H1 (cell line): Measurements from ENCODE around the gene MGLL. TPM values are rescaled to one million over a fixed set of nuclear protein-coding genes. Genes with fewer than 3 reads are reported as not detected.

Experiments used
- BRCA1 ChIP-seq: IDR thresholded peaks from 2 replicates; pipeline ENCODE4 v1.6.1; 2012; ENCODE audit warnings: low read depth, low read length, improper control_type of control experiment
- CBX5 ChIP-seq: fragments of 300-800, 300-1000 bp; sonication (generic); IDR thresholded peaks from 2 replicates; pipeline ENCODE4 v1.7.1; 2016; ENCODE audit warnings: antibody characterized with exemption, low read length, low read depth
- EZH2 ChIP-seq: fragments of 200-600 bp; sonication (generic); IDR thresholded peaks from 2 replicates; pipeline ENCODE4 v1.7.1; 2012; ENCODE audit warnings: low read depth, mild to moderate bottlenecking, moderate library complexity, low read length, inconsistent platforms; ENCODE audit not compliant: severe bottlenecking
- HDAC6 ChIP-seq: IDR thresholded peaks from one replicate; pipeline ENCODE4 v1.7.1; 2012; ENCODE audit warnings: low read depth, mild to moderate bottlenecking, inconsistent platforms, low read length, moderate library complexity
- POLR2AphosphoS5 ChIP-seq: IDR thresholded peaks from 2 replicates; pipeline ENCODE4 v1.6.1; 2011; ENCODE audit warnings: low read depth, low read length
- SP1 ChIP-seq: IDR thresholded peaks from 2 replicates; pipeline ENCODE4 v1.6.1; 2011; ENCODE audit warnings: low read depth, low read length
- SRF ChIP-seq: IDR thresholded peaks from 2 replicates; pipeline ENCODE4 v1.6.1; 2011; ENCODE audit warnings: mild to moderate bottlenecking, low read depth, low read length, moderate library complexity
- USF2 ChIP-seq: IDR thresholded peaks from 2 replicates; pipeline ENCODE4 v1.6.1; 2011; ENCODE audit warnings: low read length, improper control_type of control experiment
- YY1 ChIP-seq: IDR thresholded peaks from 2 replicates; pipeline ENCODE4 v1.6.1; 2011; ENCODE audit warnings: low read depth, mild to moderate bottlenecking, low read length
- polyA plus RNA-seq, 7 experiments: library from polyadenylated mRNA; depleted of rRNA in 3 of 7; stranded (reverse) in 5 of 7; unstranded in 2 of 7; fragments of >200 nt in 5 of 7; fragments of 200-250 nt in 2 of 7; gene quantifications; 1 replicate in 5 of 7; 2 replicates in 1 of 7; 4 replicates in 1 of 7; pipeline versions ENCODE4 v1.2.1 to v1.2.3, GENCODE V29; 2011 to 2013; ENCODE audit warnings: missing spikeins in 2 of 7, mixed read lengths in 2 of 7
- total RNA-seq: library from RNA; stranded (reverse); fragmentation: NEBNext Ultra II Directional; extraction: Animal tissue kit (Norgen Biotek cat#: 25700); gene quantifications from 2 replicates; pipeline ENCODE4 v1.2.1, GENCODE V29; 2021
- TF ChIP-seq, protein P1 (sequence below): fragments of 300-600 bp; sonication (generic); IDR thresholded peaks from 2 replicates; pipeline ENCODE4 v1.7.1; 2012; ENCODE audit warnings: low read length, moderate library complexity, mild to moderate bottlenecking, inconsistent platforms; ENCODE audit not compliant: insufficient replicate concordance

The MGLL gene
- total and polyA plus RNA-seq, 2 of the 8 experiments (the other 6 are each of a cell fraction or from before 2014, with no cell fraction given): 0.05 to 0.34 TPM

DNA sequence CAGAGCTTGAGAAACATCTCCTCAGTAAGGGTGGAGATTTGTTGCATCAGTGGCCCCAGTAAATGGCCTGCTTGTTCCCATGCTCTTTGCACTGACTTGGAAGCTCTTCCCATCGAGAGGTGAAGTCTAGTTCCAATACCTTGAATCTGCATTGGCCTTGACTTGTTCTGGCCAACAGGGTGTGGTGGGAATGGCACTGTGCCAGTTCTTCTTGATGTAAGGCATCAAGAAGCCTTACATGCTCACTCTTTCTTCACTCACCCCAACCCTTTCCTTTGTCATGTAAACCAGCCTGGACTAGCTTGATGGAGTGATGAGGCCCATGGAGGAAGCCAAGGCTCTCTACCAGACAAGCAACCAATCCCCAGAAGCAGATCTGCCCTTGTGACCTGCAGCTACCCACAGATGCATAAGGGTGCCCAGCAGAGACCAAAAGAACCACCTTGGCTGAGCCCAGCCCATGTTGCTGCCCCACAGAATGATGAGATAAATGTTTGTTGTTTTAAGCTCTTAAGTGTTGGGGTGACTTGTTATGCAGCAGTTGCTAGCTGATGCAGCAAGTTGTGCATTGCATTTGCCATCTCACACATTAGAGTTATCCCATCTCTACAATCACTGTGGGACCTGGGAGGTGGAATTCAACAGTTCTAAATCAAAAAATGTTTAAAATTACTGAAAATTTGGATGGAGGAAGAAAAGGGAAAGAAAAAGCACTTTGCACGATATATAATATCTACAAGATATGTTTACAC, 11.1 kb upstream of the MGLL start (continued):
- TF ChIP-seq, protein P1, sequence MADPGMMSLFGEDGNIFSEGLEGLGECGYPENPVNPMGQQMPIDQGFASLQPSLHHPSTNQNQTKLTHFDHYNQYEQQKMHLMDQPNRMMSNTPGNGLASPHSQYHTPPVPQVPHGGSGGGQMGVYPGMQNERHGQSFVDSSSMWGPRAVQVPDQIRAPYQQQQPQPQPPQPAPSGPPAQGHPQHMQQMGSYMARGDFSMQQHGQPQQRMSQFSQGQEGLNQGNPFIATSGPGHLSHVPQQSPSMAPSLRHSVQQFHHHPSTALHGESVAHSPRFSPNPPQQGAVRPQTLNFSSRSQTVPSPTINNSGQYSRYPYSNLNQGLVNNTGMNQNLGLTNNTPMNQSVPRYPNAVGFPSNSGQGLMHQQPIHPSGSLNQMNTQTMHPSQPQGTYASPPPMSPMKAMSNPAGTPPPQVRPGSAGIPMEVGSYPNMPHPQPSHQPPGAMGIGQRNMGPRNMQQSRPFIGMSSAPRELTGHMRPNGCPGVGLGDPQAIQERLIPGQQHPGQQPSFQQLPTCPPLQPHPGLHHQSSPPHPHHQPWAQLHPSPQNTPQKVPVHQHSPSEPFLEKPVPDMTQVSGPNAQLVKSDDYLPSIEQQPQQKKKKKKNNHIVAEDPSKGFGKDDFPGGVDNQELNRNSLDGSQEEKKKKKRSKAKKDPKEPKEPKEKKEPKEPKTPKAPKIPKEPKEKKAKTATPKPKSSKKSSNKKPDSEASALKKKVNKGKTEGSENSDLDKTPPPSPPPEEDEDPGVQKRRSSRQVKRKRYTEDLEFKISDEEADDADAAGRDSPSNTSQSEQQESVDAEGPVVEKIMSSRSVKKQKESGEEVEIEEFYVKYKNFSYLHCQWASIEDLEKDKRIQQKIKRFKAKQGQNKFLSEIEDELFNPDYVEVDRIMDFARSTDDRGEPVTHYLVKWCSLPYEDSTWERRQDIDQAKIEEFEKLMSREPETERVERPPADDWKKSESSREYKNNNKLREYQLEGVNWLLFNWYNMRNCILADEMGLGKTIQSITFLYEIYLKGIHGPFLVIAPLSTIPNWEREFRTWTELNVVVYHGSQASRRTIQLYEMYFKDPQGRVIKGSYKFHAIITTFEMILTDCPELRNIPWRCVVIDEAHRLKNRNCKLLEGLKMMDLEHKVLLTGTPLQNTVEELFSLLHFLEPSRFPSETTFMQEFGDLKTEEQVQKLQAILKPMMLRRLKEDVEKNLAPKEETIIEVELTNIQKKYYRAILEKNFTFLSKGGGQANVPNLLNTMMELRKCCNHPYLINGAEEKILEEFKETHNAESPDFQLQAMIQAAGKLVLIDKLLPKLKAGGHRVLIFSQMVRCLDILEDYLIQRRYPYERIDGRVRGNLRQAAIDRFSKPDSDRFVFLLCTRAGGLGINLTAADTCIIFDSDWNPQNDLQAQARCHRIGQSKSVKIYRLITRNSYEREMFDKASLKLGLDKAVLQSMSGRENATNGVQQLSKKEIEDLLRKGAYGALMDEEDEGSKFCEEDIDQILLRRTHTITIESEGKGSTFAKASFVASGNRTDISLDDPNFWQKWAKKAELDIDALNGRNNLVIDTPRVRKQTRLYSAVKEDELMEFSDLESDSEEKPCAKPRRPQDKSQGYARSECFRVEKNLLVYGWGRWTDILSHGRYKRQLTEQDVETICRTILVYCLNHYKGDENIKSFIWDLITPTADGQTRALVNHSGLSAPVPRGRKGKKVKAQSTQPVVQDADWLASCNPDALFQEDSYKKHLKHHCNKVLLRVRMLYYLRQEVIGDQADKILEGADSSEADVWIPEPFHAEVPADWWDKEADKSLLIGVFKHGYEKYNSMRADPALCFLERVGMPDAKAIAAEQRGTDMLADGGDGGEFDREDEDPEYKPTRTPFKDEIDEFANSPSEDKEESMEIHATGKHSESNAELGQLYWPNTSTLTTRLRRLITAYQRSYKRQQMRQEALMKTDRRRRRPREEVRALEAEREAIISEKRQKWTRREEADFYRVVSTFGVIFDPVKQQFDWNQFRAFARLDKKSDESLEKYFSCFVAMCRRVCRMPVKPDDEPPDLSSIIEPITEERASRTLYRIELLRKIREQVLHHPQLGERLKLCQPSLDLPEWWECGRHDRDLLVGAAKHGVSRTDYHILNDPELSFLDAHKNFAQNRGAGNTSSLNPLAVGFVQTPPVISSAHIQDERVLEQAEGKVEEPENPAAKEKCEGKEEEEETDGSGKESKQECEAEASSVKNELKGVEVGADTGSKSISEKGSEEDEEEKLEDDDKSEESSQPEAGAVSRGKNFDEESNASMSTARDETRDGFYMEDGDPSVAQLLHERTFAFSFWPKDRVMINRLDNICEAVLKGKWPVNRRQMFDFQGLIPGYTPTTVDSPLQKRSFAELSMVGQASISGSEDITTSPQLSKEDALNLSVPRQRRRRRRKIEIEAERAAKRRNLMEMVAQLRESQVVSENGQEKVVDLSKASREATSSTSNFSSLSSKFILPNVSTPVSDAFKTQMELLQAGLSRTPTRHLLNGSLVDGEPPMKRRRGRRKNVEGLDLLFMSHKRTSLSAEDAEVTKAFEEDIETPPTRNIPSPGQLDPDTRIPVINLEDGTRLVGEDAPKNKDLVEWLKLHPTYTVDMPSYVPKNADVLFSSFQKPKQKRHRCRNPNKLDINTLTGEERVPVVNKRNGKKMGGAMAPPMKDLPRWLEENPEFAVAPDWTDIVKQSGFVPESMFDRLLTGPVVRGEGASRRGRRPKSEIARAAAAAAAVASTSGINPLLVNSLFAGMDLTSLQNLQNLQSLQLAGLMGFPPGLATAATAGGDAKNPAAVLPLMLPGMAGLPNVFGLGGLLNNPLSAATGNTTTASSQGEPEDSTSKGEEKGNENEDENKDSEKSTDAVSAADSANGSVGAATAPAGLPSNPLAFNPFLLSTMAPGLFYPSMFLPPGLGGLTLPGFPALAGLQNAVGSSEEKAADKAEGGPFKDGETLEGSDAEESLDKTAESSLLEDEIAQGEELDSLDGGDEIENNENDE: no peak
- TF ChIP-seq YY1: no peak
- no peak for TF ChIP-seq SP1
- TF ChIP-seq SRF: no peak
- TF ChIP-seq POLR2AphosphoS5: no peak
- no peak for TF ChIP-seq HDAC6
- no peak for TF ChIP-seq CBX5
- no peak for TF ChIP-seq BRCA1
- TF ChIP-seq EZH2: no peak
- no peak for TF ChIP-seq USF2
